ENCODE data around the gene APBA1. TPM values are rescaled to one million over a fixed set of nuclear protein-coding genes. Genes with fewer than 3 reads are reported as not detected.

Gene APBA1
- total and polyA plus RNA-seq, 9 of the 15 experiments (the other 6 are each of a cell fraction or from before 2014, with no cell fraction given), result 0.01 to 0.02 TPM; not detected in 7

DNA sequence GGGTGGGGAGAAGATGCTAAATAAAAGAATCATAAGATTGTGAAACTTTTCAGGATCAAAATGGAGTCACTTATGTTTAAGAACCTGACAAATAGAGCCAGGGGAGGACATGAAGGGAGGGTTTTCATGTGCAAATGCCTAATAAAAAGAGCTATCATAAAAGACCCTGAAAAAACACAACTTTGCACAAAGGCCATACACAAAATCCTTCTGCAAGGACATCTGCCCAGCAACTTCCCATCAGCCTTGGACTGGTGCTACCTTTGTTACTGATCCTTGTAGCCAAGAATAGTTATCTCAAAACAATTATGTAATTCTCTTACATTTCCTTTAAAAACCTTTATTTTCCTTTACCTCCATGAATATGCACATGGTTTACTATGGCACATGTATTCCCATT is 63.0 kb downstream of the APBA1 start:
- Histone ChIP-seq H3K9ac (ENCODE audit: insufficient read depth in 1 of 2, low read depth in 2 of 2, low read length in 2 of 2) (no peak overlapping the region), H3K9me1 (ENCODE audit: control insufficient read depth, insufficient read depth, low read length) (no peaks in the 10 kb centered on the region), H3K4me3 (no peak overlapping the region), H3K4me2 (ENCODE audit: insufficient read depth, low read length) (no peak overlapping the region), H2AFZ (ENCODE audit: low read depth, low read length) (no peak overlapping the region), H3K9me3 (replicated peaks; ENCODE audit: control insufficient read depth, insufficient read depth, low read depth, low read length) (no peaks in the 10 kb centered on the region), H3K4me1 (replicated peaks in 1 of 2; ENCODE audit: control insufficient read depth in 2 of 2, insufficient read depth in 2 of 2, low read length in 2 of 2) (no peaks in the 10 kb centered on the region), H4K20me1 (replicated peaks; ENCODE audit: control insufficient read depth, insufficient read depth, low read length) (no peaks in the 10 kb centered on the region), H3K79me2 (ENCODE audit: control insufficient read depth, insufficient read depth, low read length) (no peaks in the 10 kb centered on the region), H3K36me3 (ENCODE audit: control insufficient read depth, insufficient read depth, low read length) (no peaks in the 10 kb centered on the region), H3K27me3 (ENCODE audit: control insufficient read depth in 2 of 2, insufficient read depth in 2 of 2, low read length in 2 of 2) (peaks cover 0 to 5% of the 10 kb centered on the region in 2 experiments; a peak in 2 of 5 replicates), H3K27ac (ENCODE audit: extremely low read depth, low read depth, low read length) (no peak overlapping the region)
- no TSS peak for BruUV-seq (replicated peaks)
- ATAC-seq (no peak), DNase-seq (ENCODE audit: extremely low read depth in 1 of 4, low spot score in 3 of 4) (no peak), FAIRE-seq (no peak)
- intact Hi-C loops (cut with micrococcal nuclease), result no loop called here
- in situ Hi-C loops (cut with MboI), result no loop called here
- TF ChIP-seq, protein P1, sequence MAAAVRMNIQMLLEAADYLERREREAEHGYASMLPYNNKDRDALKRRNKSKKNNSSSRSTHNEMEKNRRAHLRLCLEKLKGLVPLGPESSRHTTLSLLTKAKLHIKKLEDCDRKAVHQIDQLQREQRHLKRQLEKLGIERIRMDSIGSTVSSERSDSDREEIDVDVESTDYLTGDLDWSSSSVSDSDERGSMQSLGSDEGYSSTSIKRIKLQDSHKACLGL (CRISPR knock-in tag; IDR thresholded peaks at IDR 0.05; ENCODE audit: borderline replicate concordance, poor library complexity, severe bottlenecking), result no peak
- no peak for TF ChIP-seq ZNF436 (CRISPR knock-in tag; IDR thresholded peaks at IDR 0.05)
- no peak for TF ChIP-seq THAP12 (CRISPR knock-in tag; IDR thresholded peaks at IDR 0.05)
- TF ChIP-seq TAF7 (tag; IDR thresholded peaks at IDR 0.05), result no peak
- TF ChIP-seq, protein P2, sequence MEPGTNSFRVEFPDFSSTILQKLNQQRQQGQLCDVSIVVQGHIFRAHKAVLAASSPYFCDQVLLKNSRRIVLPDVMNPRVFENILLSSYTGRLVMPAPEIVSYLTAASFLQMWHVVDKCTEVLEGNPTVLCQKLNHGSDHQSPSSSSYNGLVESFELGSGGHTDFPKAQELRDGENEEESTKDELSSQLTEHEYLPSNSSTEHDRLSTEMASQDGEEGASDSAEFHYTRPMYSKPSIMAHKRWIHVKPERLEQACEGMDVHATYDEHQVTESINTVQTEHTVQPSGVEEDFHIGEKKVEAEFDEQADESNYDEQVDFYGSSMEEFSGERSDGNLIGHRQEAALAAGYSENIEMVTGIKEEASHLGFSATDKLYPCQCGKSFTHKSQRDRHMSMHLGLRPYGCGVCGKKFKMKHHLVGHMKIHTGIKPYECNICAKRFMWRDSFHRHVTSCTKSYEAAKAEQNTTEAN (CRISPR knock-in tag; IDR thresholded peaks at IDR 0.05), result no peak
- no peak for TF ChIP-seq KHSRP (IDR thresholded peaks at IDR 0.05)
- no peak for TF ChIP-seq HMG20B (CRISPR knock-in tag; IDR thresholded peaks at IDR 0.05)
- no peak for TF ChIP-seq POLR2AphosphoS5 (IDR thresholded peaks at IDR 0.05; ENCODE audit: control insufficient read depth, insufficient read depth, low read depth, low read length)
- no peak for TF ChIP-seq NFE2L1 (tag; IDR thresholded peaks at IDR 0.05; ENCODE audit: borderline replicate concordance, low read depth)
- no peak for TF ChIP-seq MYBL2 (IDR thresholded peaks at IDR 0.05; ENCODE audit: low read depth)
- no peak for TF ChIP-seq MYBL2 (CRISPR knock-in tag; IDR thresholded peaks at IDR 0.05; ENCODE audit: borderline replicate concordance)
- TF ChIP-seq HDAC3 (IDR thresholded peaks at IDR 0.05; ENCODE audit: borderline replicate concordance, partially characterized antibody), result no peak
- CTCF ChIA-PET (ENCODE audit: low intra/inter-chr PET ratio), result no interaction called here
- POLR2A ChIA-PET, result no interaction called here
